Occipital lobe (tissue), 2 donors: ENCODE measurements around the gene MRTFA. TPM values are rescaled to one million over a fixed set of nuclear protein-coding genes. Genes with fewer than 3 reads are reported as not detected.
"Not testable (repeated sequence)": the region's sequence is repeated elsewhere in the genome, so short reads cannot be mapped to it uniquely, and the experiment has no call there.

ENCODE experiments used
- DNase-seq: peaks from one replicate; lab custom pipeline; 2025; lab: John Stamatoyannopoulos, UW
- total RNA-seq: library from RNA; depleted of rRNA; stranded (reverse); fragments of >200 nt; gene quantifications from one replicate; pipeline ENCODE4 v1.2.3, GENCODE V29; 2014

MRTFA gene
- total RNA-seq, 1 donor from 2014 or later: 33.4 TPM

- DNase-seq: no peak
Measured at GRCh38 chr22:40524392-40525249, 111.9 kb downstream of the MRTFA start.

GRCh38 chr22:40522141-40522540 is 114.4 kb downstream of the MRTFA start:
- DNase-seq: no peak

GRCh38 chr22:40521046-40521445 is 115.5 kb downstream of the MRTFA start:
- DNase-seq: no peak

- DNase-seq: no peak
Measured at GRCh38 chr22:40520562-40520961, 116.0 kb downstream of the MRTFA start.

- DNase-seq: no peak
Measured at GRCh38 chr22:40519948-40520331, 116.6 kb downstream of the MRTFA start.

- no peak for DNase-seq
Measured at GRCh38 chr22:40519284-40519947, 117.1 kb downstream of the MRTFA start.

GRCh38 chr22:40518840-40519239 is 117.7 kb downstream of the MRTFA start:
- DNase-seq: no peak

- no peak for DNase-seq
Measured at GRCh38 chr22:40517631-40518030, 118.9 kb downstream of the MRTFA start.

- DNase-seq: no peak
Measured at GRCh38 chr22:40516416-40516815, 120.1 kb downstream of the MRTFA start.

GRCh38 chr22:40512426-40513136 is 123.9 kb downstream of the MRTFA start:
- DNase-seq: no peak

- DNase-seq: no peak
Measured at GRCh38 chr22:40511604-40512003, 124.9 kb downstream of the MRTFA start.

- DNase-seq: no peak
Measured at GRCh38 chr22:40510631-40511364, 125.7 kb downstream of the MRTFA start.

- DNase-seq: no peak
Measured at GRCh38 chr22:40509401-40510134, 127.0 kb downstream of the MRTFA start.

- DNase-seq: not testable (repeated sequence)
Measured at GRCh38 chr22:40508046-40508445, 128.5 kb downstream of the MRTFA start.

GRCh38 chr22:40507491-40507890 is 129.0 kb downstream of the MRTFA start:
- no peak for DNase-seq

- no peak for DNase-seq
Measured at GRCh38 chr22:40506762-40507161, 129.8 kb downstream of the MRTFA start.

- no peak for DNase-seq
Measured at GRCh38 chr22:40504285-40505249, 132.0 kb downstream of the MRTFA start.

- DNase-seq: no peak
Measured at GRCh38 chr22:40502919-40503318, 133.6 kb downstream of the MRTFA start.

GRCh38 chr22:40500465-40500786 is 136.1 kb downstream of the MRTFA start:
- not testable (repeated sequence) for DNase-seq

- no peak for DNase-seq
Measured at GRCh38 chr22:40499209-40499623, 137.3 kb downstream of the MRTFA start.
